Measurements from ENCODE around the gene MLXIPL.

The MLXIPL gene

DNA sequence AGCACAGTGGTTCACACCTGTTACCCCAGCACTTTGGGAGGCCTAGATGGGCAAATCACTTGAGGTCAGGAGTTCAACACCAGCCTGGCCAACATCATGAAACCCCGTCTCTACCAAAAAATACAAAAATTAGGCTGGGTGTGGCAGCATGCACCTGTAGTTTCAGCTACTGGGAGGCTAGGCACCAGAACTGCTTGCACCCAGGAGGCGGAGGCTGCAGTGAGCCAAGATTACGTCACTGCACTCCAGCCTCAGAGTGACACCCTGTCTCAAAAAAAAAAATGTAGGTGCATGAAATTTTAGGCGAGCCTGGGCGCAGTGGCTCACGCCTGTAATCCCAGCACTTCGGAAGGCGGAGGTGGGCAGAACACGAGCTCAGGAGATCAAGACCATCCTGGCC, 76.5 kb downstream of the MLXIPL start:
- no peak for DNase-seq (ENCODE audit: low read depth, low spot score)
- H3K4me3 ChIP-seq (ENCODE audit: low read depth, low read length): no peak overlapping the region
- POLR2A ChIA-PET: interaction anchor here (1.1 kb wide), 1 partner anchor 9 kb away, joined by 3 read pairs; no protein-coding TSS in a partner anchor
- TF ChIP-seq, protein P1, sequence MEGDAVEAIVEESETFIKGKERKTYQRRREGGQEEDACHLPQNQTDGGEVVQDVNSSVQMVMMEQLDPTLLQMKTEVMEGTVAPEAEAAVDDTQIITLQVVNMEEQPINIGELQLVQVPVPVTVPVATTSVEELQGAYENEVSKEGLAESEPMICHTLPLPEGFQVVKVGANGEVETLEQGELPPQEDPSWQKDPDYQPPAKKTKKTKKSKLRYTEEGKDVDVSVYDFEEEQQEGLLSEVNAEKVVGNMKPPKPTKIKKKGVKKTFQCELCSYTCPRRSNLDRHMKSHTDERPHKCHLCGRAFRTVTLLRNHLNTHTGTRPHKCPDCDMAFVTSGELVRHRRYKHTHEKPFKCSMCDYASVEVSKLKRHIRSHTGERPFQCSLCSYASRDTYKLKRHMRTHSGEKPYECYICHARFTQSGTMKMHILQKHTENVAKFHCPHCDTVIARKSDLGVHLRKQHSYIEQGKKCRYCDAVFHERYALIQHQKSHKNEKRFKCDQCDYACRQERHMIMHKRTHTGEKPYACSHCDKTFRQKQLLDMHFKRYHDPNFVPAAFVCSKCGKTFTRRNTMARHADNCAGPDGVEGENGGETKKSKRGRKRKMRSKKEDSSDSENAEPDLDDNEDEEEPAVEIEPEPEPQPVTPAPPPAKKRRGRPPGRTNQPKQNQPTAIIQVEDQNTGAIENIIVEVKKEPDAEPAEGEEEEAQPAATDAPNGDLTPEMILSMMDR (IDR thresholded peaks at IDR 0.05; ENCODE audit: insufficient read depth, low read length, missing control alignments): no peak
- CTCF ChIA-PET: interaction anchor here (2.2 kb wide), 1 partner anchor 23 kb away, joined by 5 read pairs; no protein-coding TSS in a partner anchor

DNA sequence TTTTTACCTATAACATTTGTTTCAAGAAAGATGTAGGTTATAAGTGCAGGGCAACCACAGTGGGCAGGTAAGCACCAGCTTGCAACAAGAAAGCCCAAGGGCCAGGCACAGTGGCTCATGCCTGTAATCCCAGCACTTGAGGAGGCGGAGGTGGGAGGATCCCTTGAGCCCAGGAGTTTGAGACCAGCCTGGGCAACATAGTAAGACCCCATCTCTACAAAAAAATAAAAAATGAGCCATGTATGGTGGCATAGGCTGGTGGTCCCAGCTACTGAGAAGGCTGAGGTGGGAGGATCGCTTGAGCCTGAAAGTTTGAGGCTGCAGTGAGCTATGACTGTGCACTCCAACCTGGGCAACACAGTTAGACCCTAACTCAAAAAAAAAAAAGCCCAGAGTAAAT, 79.6 kb downstream of the MLXIPL start:
- H3K4me3 ChIP-seq (ENCODE audit: low read depth, low read length): no peak overlapping the region
- CTCF ChIA-PET: no interaction called here
- TF ChIP-seq, protein P1 (IDR thresholded peaks at IDR 0.05; ENCODE audit: insufficient read depth, low read length, missing control alignments): no peak
- POLR2A ChIA-PET: no interaction called here
- DNase-seq (ENCODE audit: low read depth, low spot score): no peak

Data from AG04449 (cell line).